ENCODE measurements around the gene ZNF680. TPM values are rescaled to one million over a fixed set of nuclear protein-coding genes. Genes with fewer than 3 reads are reported as not detected.

Gene ZNF680
- total RNA-seq, 1 donor from 2014 or later, result 13.2 TPM

- no peak for DNase-seq (ENCODE audit: low spot score, unreplicated experiment)
- H3K27me3 Mint-ChIP-seq, result no peaks in the 10 kb centered on the region
- peaks cover 50% of the 10 kb centered on the region for H3K9me3 Mint-ChIP-seq (ENCODE audit: low read depth)
- no peaks in the 10 kb centered on the region for H3K36me3 Mint-ChIP-seq (ENCODE audit: insufficient read depth)
- no peak for TF ChIP-seq CTCF (IDR thresholded peaks at IDR 0.05; ENCODE audit: unreplicated experiment)
- H3K4me3 Mint-ChIP-seq (ENCODE audit: low read depth), result no peak overlapping the region
- no peak overlapping the region for H3K27ac Mint-ChIP-seq
- no peaks in the 10 kb centered on the region for H3K4me1 Mint-ChIP-seq (ENCODE audit: low read depth)
These were observed 77.2 kb downstream of the ZNF680 start for GRCh38 chr7:64485623-64486022.

Other genes starting within 250 kb of the ZNF680 start
- not detected in 2 replicates for gene ZNF736, start 249.1 kb downstream of the ZNF680 start, total RNA-seq
- gene ZNF107, start 103.1 kb upstream of the ZNF680 start, total RNA-seq, result 16.5 and 16.9 TPM in 2 replicates
- 21.3 and 21.7 TPM in 2 replicates for gene ZNF138, start 231.4 kb upstream of the ZNF680 start, total RNA-seq